Uterus (tissue), 2 donors: Measurements from ENCODE around the gene HOXA11.

ENCODE experiments used
- POLR2A ChIP-seq, 2 donors: fragments of 450-650 bp; IDR thresholded peaks; one replicate each; pipeline ENCODE4 v1.6.1; 2016; ENCODE audit warnings: antibody characterized with exemption in 2 of 2, mild to moderate bottlenecking in 1 of 2, moderate library complexity in 1 of 2
- TF ChIP-seq, protein P1 (sequence below), 4 experiments: fragments of 200-600 bp in 2 of 4; fragments of 450-650 bp in 2 of 4; sonication (generic) in 2 of 4; IDR thresholded peaks; one replicate each; pipeline ENCODE4 v1.5.1; 2016 to 2019; ENCODE audit warnings: antibody characterized with exemption in 4 of 4, mild to moderate bottlenecking in 2 of 4, moderate library complexity in 1 of 4

- TF ChIP-seq, protein P1, sequence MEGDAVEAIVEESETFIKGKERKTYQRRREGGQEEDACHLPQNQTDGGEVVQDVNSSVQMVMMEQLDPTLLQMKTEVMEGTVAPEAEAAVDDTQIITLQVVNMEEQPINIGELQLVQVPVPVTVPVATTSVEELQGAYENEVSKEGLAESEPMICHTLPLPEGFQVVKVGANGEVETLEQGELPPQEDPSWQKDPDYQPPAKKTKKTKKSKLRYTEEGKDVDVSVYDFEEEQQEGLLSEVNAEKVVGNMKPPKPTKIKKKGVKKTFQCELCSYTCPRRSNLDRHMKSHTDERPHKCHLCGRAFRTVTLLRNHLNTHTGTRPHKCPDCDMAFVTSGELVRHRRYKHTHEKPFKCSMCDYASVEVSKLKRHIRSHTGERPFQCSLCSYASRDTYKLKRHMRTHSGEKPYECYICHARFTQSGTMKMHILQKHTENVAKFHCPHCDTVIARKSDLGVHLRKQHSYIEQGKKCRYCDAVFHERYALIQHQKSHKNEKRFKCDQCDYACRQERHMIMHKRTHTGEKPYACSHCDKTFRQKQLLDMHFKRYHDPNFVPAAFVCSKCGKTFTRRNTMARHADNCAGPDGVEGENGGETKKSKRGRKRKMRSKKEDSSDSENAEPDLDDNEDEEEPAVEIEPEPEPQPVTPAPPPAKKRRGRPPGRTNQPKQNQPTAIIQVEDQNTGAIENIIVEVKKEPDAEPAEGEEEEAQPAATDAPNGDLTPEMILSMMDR (IDR thresholded peaks at IDR 0.05): peak; percentile 61 to 86 (median 78)
- TF ChIP-seq POLR2A (IDR thresholded peaks at IDR 0.05): no peak
Observed at GRCh38 chr7:27196287-27196767, 11.3 kb upstream of the HOXA11 start.
